A549 (cell line): ENCODE results near the gene PCED1B.

Source experiments
- CEBPB ChIP-seq, 2 experiments: fragments of >200 bp in 1 of 2; sonication (Bioruptor Twin) in 1 of 2; formaldehyde crosslinking in 1 of 2; IDR thresholded peaks; 2 replicates each; pipeline ENCODE4 v1.6.1; 2012 to 2016
- ELK1 ChIP-seq: fragments of 150-350 bp; IDR thresholded peaks from 2 replicates; pipeline ENCODE4 v1.6.1; 2014; ENCODE audit warnings: low read depth, mild to moderate bottlenecking, low read length
- JUN ChIP-seq, 2 experiments: fragments of >200 bp; sonication (Bioruptor Twin); formaldehyde crosslinking; IDR thresholded peaks; 2 replicates in 1 of 2; 3 replicates in 1 of 2; pipeline ENCODE4 v1.6.1; 2016 to 2017
- KDM5A ChIP-seq: fragments of 200-600 bp; sonication (generic); IDR thresholded peaks from 2 replicates; pipeline ENCODE4 v1.6.1; 2016; ENCODE audit warnings: antibody characterized with exemption, mild to moderate bottlenecking
- MAFK ChIP-seq: fragments of 450-650 bp; IDR thresholded peaks from 2 replicates; pipeline ENCODE4 v1.6.1; 2014; ENCODE audit not compliant: partially characterized antibody
- MAZ ChIP-seq: fragments of 150-350 bp; IDR thresholded peaks from 2 replicates; pipeline ENCODE4 v1.6.1; 2014; ENCODE audit warnings: antibody characterized with exemption, low read depth, low read length, borderline replicate concordance
- MYC ChIP-seq: IDR thresholded peaks from 2 replicates; pipeline ENCODE4 v1.6.1; 2012; ENCODE audit warnings: mild to moderate bottlenecking, inconsistent platforms, low read length, improper control_type of control experiment, borderline replicate concordance
- POLR2A ChIP-seq: IDR thresholded peaks from 2 replicates; pipeline ENCODE4 v1.6.1; 2012; ENCODE audit warnings: mild to moderate bottlenecking, low read length
- RFX5 ChIP-seq: fragments of 450-650 bp; IDR thresholded peaks from 2 replicates; pipeline ENCODE4 v1.7.1; 2014; ENCODE audit warnings: antibody characterized with exemption, mild to moderate bottlenecking, moderate library complexity
- RNF2 ChIP-seq: fragments of 200-600 bp; sonication (generic); IDR thresholded peaks from 2 replicates; pipeline ENCODE4 v1.6.1; 2016; ENCODE audit warnings: low read depth, mild to moderate bottlenecking, antibody characterized with exemption, moderate library complexity, borderline replicate concordance
- TP53 ChIP-seq: fragments of 250-450 bp; sonication (Bioruptor Pico); IDR thresholded peaks from 2 replicates; pipeline ENCODE4 v1.5.0; 2021; ENCODE audit warnings: mild to moderate bottlenecking, moderate library complexity
- TF ChIP-seq, protein P1 (sequence below): fragments of >200 bp; sonication (Bioruptor Twin); formaldehyde crosslinking; IDR thresholded peaks from 3 replicates; pipeline ENCODE4 v1.5.1; 2016
- TF ChIP-seq, protein P2 (sequence below): fragments of 250-450 bp; sonication (Bioruptor Pico); IDR thresholded peaks from 2 replicates; pipeline ENCODE4 v1.5.0; 2021; ENCODE audit warnings: mild to moderate bottlenecking, moderate library complexity, borderline replicate concordance

DNA sequence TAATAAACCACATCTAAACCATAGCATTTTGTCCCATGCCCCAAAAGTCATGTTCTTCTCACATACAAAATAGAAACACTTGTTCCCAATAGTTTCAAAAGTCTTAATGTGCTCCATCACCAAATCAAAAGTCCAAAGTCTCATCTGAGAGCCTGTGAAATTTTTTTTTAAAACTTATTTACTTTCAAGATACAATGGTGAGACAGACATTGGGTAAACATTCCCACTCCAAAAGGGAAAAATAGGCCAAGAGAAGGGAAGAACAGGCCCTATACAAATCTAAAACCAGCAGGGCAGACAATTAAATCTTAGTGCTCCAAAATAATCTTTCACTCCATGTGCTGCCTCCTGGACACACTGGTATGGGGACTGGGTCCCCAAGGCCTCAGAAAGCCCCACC, 84.7 kb downstream of the PCED1B start:
- no peak for TF ChIP-seq ELK1
- no peak for TF ChIP-seq MYC
- TF ChIP-seq CEBPB (IDR thresholded peaks at IDR 0.05), result no peak
- TF ChIP-seq, protein P1, sequence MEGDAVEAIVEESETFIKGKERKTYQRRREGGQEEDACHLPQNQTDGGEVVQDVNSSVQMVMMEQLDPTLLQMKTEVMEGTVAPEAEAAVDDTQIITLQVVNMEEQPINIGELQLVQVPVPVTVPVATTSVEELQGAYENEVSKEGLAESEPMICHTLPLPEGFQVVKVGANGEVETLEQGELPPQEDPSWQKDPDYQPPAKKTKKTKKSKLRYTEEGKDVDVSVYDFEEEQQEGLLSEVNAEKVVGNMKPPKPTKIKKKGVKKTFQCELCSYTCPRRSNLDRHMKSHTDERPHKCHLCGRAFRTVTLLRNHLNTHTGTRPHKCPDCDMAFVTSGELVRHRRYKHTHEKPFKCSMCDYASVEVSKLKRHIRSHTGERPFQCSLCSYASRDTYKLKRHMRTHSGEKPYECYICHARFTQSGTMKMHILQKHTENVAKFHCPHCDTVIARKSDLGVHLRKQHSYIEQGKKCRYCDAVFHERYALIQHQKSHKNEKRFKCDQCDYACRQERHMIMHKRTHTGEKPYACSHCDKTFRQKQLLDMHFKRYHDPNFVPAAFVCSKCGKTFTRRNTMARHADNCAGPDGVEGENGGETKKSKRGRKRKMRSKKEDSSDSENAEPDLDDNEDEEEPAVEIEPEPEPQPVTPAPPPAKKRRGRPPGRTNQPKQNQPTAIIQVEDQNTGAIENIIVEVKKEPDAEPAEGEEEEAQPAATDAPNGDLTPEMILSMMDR, result no peak
- no peak for TF ChIP-seq POLR2A
- no peak for TF ChIP-seq TP53 (CRISPR knock-in tag)
- TF ChIP-seq, protein P2, sequence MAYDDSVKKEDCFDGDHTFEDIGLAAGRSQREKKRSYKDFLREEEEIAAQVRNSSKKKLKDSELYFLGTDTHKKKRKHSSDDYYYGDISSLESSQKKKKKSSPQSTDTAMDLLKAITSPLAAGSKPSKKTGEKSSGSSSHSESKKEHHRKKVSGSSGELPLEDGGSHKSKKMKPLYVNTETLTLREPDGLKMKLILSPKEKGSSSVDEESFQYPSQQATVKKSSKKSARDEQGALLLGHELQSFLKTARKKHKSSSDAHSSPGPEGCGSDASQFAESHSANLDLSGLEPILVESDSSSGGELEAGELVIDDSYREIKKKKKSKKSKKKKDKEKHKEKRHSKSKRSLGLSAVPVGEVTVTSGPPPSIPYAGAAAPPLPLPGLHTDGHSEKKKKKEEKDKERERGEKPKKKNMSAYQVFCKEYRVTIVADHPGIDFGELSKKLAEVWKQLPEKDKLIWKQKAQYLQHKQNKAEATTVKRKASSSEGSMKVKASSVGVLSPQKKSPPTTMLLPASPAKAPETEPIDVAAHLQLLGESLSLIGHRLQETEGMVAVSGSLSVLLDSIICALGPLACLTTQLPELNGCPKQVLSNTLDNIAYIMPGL (CRISPR knock-in tag), result no peak
- TF ChIP-seq MAFK, result no peak
- TF ChIP-seq KDM5A, result no peak
- TF ChIP-seq RFX5, result no peak
- TF ChIP-seq MAZ, result no peak
- no peak for TF ChIP-seq JUN (IDR thresholded peaks at IDR 0.05)
- TF ChIP-seq RNF2, result no peak
